GM21619 (cell line): ENCODE results near the gene MGST2.
"Not testable (repeated sequence)": the region's sequence is repeated elsewhere in the genome, so short reads cannot be mapped to it uniquely, and the experiment has no call there.

ENCODE experiments used
- ATAC-seq: cut with Tn5 transposase; IDR thresholded peaks from one replicate; pipeline ENCODE4 v1.9.1; 2021; ENCODE audit not compliant: unreplicated experiment

Gene MGST2

DNA sequence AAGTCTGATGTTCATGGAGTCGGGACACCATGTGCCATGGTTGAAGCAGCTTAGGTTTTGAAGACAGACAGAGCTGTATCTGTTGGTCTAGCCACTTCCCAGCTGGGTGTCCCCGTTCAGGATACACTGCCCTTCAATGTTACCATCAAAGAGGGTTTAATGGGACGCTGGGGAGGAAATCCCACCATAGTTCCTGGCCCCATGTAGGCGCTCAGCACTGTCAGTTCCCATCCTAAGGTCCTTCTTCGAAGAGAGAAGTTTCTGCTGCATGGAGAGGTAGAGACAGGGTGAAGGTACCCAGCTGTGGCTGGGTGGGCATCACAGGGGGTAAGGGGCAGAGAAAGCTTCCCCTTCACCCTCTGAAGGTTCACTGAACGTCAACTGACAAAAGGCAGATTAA is 3.7 kb downstream of the MGST2 start:
- ATAC-seq, result no peak

DNA sequence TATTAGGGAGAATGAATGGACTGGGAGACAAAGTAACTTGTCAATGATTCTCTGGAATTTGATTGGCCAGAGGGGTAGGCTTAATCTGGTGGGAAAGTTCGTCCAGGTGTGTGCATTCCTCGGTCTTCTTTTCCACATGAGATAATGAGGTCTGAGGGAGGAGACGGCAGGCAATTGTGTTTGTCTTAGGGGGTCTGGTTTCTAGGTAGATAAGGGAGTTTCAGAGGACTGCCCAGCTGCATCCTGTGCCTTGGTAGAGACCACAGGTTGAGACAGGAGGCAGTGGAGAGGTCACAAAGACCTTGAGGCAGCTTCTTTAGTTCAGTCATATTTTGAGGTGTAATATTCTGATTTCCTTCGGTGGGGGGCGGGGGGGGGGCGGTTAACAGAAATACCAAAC is 4.3 kb downstream of the MGST2 start:
- no peak for ATAC-seq

DNA sequence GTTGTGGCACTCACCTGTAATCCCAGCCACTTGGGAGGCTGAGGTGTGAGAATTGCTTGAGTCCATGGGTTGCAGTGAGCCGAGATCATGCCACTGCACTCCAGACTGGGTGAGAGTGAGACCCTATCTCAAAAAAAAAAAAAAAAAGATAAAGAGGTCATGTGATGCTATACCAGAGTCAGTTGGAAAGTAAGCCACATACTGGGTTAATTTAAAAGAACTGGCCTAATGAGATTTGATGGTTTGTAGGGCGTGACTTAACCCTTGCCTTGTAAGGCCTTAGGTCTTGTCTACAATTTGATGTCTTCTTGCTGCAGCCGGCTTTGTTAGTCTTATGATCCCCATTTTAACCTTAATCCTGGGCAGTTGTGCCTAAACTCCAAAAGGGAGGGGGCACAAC is 5.2 kb downstream of the MGST2 start:
- no peak for ATAC-seq

DNA sequence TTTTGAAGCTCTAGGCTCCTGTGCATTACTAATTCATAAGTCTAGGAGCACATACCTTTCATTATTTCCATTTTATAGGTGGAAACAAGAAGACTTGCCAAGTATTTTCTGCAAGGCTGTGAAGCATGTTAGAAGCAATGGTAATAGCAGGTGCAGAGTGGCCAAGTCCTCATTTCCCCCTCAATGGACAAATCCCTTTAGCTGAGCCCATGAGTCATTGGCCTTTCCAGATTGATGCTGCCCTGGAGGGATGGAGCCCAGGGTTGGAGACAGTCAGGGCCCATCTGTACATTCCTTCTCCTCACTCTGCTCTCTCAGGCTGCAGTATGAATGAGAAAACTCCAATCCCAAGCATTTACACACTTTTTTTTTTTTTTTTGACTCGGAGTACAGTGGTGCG is 6.6 kb downstream of the MGST2 start:
- no peak for ATAC-seq

DNA sequence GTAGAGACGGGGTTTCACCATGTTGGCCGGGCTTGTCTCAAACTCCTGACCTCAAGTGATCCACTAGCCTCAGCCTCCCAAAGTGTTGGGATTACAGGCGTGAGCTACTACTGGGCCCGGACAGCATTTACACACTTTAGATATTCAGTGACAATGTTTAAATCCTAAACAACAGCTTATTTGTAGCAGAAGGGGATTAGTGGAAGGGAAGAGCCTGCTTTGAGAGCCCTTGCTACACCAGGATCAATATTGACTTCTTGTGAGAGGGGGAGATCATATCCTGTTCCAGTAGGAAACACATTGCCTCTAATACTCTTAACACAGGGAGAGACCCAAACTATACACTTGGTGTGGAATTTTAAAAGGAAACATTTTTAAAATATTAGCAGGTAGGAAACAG is 7.1 kb downstream of the MGST2 start:
- no peak for ATAC-seq

DNA sequence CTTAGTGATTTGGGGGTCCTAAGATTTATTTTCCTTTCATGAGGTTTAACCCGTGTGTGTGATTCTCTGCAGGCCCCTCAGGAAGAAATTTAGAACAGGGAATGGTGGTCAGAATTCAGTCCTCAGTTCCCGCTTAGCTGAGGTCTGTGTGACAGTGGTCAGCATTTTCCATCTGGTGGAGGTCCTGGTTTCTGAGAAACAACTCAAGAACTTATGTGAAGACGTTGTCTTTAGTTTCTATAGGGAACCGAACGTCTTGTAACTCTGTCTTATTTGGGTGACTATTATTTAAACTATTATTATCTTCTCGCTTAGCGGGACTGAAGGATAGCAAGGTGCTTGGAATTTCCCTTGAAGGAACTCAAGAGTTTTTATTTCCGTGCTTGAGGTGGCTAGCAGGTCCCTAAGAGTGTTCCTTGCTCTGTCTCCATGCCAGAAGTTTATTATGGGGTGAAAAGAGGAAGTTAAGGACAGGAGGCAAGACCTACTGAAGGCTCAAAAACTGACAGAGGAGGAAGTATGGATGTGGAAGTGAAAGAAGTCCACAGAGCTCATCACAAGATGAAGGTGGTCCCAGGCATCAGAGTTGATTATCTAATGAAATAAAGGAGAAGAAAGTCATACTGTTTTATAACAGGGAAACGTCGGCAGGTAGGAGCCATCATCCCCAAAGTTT is 9.4 kb downstream of the MGST2 start:
- ATAC-seq, result no peak

DNA sequence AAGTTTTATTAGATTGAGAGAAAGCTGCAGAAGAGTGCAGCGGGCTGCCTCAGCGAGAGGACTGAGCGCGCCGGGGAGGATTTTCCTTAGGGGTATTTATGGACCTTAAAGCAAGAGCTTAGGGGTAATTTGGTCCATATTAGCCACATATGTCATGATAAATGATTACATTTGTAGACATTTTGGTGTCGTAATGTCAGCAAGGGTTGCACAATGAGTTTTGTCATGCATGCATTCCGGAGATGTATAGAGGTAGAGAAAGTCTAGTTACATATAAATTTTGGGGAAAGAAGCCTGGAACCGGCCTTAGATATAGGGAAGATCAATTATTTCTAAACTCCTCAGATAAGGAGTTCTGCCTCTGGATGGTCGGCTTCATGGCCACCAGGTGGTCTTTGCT is 10.0 kb downstream of the MGST2 start:
- ATAC-seq, result no peak

DNA sequence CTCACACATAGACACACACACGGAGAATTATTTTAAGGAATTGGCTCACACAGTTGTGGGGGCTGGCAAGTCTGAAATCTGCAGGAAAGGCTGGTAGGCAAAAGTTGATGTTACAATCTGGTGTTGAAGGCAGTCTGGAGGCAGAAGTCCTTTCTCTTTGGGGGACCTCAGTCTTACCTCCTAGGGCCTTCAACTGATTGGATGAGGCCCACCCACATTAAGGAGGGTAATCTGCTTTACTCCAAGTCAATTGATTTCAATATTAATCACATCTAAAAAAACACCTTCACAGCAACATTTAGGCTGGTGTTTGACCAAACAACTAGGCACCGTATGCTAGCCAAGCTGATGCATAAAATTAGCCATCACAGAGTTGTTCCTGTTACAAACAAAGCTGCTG is 10.7 kb downstream of the MGST2 start:
- ATAC-seq, result no peak

DNA sequence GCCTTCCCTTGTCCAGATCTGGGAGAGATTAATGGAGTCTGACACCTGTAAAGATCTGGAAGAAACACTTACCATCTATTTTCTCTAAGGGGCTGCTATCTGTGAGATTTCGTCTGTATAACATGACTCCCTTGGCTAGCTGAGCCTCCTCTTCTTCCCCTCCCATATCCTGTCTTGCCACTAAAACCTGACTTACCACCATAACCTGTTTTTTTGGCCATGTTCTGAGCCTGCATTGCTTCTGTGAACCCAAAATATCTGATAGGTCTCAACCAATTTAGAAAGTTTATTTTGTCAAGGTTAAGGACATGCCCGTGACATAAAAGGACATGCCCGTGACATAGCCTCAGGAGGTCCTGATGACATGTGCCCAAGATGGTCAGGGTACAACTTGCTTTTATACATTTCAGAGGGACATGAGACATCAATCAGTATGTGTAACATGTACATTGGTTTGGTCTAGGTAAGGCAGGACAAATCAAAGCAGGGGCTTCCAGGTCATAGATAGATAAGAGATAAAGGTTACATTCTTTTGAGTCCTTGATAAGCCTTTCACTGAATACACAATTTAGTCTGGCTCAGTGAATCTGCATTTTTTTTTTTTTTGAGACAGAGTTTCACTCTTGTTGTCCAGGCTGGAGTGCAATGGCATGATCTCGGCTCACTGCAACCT is 11.4 kb downstream of the MGST2 start:
- ATAC-seq, result no peak

DNA sequence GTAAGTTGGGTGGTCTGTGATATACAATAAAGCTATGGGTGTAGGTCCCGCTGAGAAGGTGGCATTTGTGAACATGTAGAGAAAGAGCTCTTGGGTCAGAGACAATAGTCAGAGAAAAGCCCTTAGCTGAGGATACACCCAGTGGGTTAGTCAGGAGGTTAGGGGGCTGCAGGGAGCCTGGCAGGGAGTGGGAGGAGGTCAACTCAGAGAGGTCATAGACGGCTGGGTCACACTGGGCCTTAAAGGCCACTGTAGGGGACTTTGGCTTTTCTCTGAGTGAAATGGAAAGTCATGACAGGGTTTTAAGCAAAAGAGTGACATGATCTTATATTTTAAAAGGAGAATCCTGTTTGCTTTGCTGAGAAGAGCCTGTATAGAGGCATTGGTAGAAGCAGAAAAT is 16.7 kb downstream of the MGST2 start:
- ATAC-seq, result no peak

DNA sequence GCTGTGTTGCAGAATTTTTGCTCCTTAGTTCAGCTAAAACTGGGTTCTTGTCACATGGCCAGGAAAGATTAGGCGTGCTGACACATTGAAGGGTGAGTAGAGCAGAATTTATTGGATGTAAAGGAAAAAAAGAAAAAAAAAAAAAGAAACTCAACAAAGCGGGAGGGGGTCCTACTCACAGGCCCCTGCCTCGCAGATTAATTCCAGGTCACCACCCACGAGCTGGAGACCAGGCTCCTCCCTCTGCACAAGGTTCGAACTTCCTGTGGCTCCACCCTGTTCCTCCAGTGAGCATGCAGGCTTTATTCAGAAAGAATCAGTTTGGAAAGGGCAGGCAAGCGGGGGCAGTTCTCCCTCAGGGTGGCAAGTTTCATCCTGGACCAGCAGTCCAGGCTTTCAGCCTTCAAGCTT is 17.1 kb downstream of the MGST2 start:
- no peak for ATAC-seq

DNA sequence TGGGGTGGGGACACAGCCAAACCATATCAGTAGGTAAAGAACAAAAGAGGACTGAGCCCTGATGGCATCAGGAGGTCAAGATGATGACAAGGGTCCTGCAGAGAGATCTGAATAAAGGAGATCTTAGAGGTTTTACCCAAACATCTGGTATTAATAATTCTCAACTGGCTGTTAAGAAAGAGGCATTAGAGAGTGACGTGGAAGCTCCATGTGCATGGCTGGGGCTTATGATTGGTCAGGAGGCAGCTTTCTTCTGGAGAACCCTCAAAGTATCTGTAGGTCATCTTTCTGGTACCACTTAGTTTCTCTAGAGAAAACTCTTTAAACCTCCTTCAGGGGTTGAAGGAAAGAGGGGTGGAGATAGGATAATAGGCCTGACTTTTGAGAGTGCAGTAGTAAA is 18.7 kb downstream of the MGST2 start:
- no peak for ATAC-seq

DNA sequence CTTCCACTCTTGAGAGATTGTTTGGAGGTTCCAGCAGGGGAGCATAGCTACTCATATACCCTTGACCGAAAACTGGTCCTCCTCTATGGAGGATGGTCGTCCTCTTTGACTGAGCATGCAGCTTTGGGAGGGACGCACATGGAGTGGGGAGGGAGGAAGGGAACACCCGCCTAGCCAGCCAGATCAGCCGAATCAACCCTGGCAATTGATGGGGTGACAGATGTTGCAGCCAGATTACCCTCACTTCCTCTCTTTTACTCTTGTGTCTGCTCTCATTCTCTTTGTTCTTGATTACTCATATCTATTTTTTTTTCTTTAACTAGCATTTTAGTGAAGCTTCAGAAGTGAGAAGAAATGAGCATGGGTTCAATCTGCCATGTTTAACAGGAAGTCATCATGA is 19.6 kb downstream of the MGST2 start:
- ATAC-seq, result no peak

DNA sequence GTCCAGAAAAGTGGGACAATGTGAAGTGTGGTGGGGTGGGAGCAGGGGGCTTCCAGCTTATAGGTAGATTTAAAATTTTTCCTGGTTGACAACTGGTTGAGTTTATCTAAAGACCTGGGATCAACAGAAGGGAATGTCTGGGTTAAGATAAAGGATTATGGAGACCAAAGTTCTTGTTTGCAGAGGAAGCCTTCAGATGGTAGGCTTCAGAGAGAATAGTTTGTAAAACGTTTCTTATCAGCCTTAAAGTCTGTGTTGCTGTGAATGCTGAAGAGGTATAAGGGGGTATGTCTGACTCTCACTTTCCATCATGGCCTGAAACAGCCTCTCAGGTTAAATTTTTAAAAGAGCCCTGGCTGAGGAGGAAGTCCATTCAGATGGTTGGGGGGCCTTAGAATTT is 20.5 kb downstream of the MGST2 start:
- ATAC-seq, result no peak

DNA sequence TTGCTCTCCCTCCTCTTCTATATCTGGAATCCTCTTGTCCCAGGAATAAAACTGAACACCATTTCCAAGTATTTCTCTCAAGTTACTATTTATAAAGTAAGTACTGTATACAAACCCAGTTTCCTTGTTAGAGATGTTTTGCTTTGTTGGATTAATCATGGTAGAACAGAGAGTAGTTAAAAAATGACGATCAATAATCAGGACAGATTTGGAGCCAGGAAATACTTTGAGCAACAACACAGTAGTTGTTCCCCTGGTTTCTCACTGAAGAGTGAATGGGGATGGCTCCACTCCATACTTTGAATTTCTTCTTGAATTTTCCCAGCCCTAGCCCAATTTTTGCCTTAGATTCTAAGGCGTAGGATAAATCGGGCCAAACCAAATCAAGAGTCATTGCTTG is 21.4 kb downstream of the MGST2 start:
- no peak for ATAC-seq

DNA sequence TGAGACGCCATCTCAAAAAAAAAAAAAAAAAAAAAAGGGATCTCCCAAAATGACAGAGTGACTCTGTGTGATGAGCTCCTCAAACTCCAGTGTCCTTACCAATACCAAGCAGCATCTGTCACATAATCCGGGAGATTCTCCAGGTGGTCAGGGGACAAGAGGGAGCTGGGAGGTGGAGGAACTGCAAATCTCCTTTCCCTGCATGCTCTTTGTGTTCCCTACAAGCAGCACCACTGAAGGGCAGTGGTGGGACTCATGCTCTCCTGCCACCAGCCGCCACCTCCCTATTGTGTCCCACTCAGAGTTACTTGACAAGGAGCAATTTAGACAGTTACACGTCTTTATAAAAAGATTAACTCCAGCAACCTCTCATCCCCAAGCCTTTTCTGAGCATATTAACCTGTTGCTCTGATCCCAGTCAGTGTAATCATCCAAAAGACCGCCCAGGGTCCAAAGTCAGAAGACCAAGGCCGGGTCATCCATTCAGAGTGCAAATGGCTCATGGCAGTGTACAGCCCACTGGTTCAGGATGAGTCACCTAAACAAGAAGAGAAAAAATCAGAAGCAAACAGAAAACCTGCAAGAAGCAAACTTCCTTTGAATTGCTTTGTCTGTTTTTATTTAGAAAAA is 23.6 kb downstream of the MGST2 start:
- no peak for ATAC-seq

DNA sequence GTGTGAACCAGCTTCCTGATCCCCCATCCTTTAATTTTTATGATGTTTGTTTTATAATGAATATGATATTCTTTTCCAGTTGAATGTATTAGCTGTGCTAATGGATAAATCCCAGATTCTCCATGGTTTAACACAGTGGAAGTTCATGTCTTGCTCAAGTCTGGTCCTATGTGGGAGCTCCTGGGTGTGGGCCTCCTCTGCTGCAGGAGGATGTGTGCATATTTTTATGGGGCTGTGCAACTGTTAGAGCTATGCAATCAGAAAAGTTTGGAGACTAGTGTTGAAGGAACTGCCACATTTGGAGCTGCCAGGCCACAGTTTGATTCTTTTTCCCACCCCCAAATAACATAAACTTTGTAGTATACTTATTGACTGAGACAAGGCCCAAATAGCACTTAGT is 24.8 kb downstream of the MGST2 start:
- ATAC-seq, result no peak

DNA sequence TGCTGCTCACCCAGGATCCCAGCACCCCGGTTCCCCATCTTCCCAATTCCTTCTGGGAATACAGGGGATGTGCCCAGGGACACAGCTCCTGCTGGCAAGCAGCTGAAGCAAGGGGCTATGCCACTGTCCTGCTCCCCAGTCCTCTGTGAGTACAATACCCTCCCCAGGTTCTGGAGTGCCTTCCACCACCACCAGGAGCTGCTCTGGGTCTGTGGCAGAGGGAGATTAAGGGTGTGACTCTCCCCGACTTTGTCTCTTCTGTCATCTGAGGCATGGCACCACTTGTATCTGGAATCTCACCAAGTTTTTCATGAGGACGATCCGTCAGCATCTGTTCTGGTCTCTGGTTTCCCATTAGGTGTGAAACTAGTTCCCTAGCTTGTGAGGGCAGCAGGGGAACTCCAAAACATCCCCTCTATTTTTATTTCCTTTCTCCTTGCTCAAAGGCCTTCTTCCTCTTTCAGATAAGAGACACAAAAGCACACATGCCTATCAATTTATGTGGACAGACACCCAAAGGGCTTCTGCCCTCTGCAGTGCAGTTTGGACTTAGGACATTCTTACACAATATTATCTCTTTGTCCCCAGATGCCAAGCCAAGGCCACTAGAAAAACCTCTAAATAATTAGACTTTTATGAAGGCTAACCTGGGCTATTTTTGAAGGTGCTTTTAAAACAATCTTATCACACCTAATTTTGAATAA is 26.8 kb downstream of the MGST2 start:
- ATAC-seq, result no peak

DNA sequence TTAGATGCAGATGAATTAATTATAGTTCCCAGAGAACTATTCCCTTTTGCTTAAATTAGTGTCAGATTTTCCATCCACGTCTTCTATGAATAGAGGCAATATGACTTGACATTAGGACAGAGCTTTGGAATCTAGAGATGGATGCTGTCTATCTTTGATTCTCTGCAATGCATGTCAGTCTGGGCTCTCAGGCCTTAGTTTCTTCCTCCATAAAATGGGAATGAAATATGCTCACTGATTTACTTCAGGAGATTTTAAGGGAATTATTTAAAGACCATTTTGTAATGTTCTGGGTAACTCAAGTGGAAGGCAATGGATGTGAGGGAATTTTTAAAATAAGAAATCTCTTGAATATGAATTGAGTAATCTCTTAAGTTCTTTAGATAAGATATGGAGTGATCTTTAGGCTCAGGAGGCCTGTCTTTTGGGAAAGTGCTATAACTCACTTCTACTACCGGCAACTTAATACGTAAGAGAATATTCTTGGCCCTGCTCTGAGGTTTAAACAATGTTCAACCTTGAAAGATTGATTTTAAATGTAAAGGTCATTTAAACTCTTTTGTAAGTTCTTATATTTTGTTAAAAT is 29.0 kb downstream of the MGST2 start:
- ATAC-seq, result no peak

DNA sequence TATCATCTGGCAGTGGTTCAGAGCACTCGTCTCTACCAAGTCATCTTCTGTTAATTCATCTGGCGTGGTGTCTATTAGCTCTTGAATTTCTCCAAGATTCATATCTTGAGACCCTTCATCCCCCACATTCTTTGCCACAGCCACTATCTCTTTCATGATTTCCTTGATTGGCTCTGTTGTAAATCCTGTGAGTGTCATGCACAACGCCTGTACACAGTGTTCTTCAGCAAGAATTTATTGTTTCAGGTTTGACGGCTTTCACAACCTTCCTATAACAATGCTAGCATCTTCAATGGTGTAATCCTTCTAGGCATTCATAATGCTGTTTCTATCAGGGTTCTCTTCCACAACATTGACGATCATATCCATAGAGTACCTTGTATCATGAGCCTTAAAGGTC is 30.9 kb downstream of the MGST2 start:
- ATAC-seq, result no peak

DNA sequence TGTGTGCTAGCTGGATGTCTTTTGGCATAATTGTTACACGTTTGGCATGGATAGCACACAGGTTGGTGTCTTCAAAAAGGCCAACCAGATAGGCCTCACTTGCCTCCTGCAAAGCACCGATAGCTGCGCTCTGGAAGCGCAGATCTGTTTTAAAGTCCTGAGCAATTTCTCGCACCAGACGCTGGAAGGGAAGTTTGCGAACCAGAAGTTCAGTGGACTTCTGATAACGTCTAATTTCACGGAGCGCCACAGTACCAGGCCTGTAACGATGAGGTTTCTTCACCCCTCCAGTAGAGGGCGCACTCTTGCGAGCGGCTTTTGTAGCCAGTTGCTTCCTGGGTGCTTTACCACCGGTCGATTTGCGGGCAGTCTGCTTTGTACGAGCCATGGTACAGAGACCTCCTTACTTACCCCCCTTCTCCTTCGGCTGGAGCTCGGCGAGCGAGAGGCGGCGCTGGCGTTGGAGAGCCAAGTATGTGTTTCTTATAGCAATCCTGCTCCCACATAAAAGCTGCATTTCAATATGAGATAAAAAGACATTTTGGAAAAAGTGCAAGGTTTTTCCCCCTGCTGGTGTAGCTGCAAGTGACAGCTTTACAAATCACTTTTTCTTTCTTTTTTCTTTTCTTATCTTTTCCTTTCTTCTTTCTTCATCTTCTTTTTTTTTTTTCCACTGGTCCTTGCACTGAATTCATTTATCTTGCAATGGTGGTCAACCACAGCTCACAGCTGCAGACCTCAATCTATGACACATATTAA is 32.7 kb downstream of the MGST2 start:
- ATAC-seq, result not testable (repeated sequence)
